ENCODE results near the gene MERTK. TPM values are rescaled to one million over a fixed set of nuclear protein-coding genes. Genes with fewer than 3 reads are reported as not detected.
"Not testable (repeated sequence)": the region's sequence is repeated elsewhere in the genome, so short reads cannot be mapped to it uniquely, and the experiment has no call there.

MERTK gene
- total RNA-seq, 1 donor from 2014 or later, result 11.1 TPM

DNA sequence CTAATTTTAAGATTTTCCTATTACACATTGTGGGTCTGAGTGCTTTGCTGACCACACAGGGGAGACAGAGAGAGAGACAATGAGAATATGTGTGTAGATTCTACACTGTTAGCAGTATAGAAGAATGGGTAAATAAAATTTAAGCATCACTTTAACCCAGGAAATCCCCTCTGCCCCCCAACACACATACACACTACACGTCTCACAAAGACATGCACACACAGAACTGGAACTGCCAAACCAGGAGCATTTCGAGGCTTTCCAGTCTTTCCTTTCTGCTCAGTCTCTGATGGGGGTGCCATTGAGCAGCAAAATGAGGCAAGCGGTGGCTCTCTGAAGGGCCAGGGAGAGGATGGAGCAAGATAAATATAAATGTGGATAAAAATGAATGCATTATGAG lies 2.5 kb downstream of the MERTK start:
- TF ChIP-seq, protein P1, sequence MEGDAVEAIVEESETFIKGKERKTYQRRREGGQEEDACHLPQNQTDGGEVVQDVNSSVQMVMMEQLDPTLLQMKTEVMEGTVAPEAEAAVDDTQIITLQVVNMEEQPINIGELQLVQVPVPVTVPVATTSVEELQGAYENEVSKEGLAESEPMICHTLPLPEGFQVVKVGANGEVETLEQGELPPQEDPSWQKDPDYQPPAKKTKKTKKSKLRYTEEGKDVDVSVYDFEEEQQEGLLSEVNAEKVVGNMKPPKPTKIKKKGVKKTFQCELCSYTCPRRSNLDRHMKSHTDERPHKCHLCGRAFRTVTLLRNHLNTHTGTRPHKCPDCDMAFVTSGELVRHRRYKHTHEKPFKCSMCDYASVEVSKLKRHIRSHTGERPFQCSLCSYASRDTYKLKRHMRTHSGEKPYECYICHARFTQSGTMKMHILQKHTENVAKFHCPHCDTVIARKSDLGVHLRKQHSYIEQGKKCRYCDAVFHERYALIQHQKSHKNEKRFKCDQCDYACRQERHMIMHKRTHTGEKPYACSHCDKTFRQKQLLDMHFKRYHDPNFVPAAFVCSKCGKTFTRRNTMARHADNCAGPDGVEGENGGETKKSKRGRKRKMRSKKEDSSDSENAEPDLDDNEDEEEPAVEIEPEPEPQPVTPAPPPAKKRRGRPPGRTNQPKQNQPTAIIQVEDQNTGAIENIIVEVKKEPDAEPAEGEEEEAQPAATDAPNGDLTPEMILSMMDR (IDR thresholded peaks at IDR 0.05), result peak in 2 of 3 experiments; percentile 33 to 58
- Histone ChIP-seq H3K4me3 (peak overlapping the region; percentile 90 to 91), H3K27ac (peak overlapping the region; percentile 90 to 92), H3K9me3 (no peaks in the 10 kb centered on the region), H3K27me3 (no peaks in the 10 kb centered on the region), H3K36me3 (no peaks in the 10 kb centered on the region), H3K4me1 (peaks cover 0 to 38% of the 10 kb centered on the region in 2 donors)
- intact Hi-C loops (cut with DNase I), result no loop called here
- no peak for DNase-seq (ENCODE audit: low spot score in 2 of 2)

DNA sequence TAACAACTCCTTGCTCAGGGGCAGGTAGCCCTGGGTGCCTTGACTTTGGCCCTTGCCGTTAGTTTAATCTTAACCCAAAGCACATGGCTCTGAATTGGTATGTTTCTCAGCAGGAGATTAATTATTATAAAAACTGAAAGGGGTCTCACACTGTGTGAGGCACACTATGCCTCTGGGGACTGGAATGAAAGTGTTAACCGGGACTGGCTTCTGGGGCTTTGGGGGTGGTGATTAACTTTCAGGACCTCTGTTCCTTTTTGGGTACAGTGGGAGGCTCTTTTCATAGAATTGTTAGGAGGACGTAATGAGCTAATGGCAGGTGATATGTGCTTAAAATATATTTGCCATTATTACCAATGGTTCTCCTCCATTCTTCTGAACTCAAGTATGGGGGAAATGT lies 5.1 kb downstream of the MERTK start:
- Histone ChIP-seq H3K27ac (peak overlapping the region; percentile 80 to 83), H3K9me3 (no peaks in the 10 kb centered on the region), H3K4me1 (peaks cover 0 to 41% of the 10 kb centered on the region in 2 donors), H3K4me3 (no peak overlapping the region), H3K36me3 (no peaks in the 10 kb centered on the region), H3K27me3 (no peaks in the 10 kb centered on the region)
- no peak for DNase-seq (ENCODE audit: low spot score in 2 of 2)
- intact Hi-C loops (cut with DNase I), result no loop called here
- TF ChIP-seq, protein P1 (IDR thresholded peaks at IDR 0.05), result no peak

DNA sequence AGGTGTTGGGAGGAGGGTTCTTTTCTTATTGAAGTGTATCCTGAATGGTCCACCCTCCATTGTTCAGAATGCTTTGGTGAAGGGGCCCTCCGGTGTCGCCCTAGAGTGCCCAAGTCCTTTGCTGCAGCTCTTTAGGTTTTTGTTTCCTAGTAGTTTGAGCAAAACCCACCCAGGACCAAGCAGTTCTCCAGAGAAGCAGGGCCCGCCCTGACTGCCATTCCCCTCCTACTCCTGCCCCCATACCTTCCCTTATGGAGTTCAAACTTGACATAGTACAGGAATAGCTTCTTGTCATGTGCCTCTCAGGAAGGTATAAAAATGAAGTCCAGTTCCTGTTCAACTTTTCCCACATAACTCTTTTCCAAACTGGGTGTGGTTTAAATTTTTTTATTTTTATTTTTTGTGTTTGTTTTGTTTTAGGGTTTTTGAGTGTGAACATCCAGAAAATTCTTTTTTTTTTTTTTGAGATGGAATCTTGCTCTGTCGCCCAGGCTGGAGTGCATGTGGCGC lies 5.6 kb downstream of the MERTK start:
- peaks cover 0 to 41% of the 10 kb centered on the region in 2 donors for H3K4me1 ChIP-seq
- DNase-seq (ENCODE audit: low spot score in 2 of 2), result no peak
- no peaks in the 10 kb centered on the region for H3K27me3 ChIP-seq
- H3K4me3 ChIP-seq, result no peak overlapping the region
- TF ChIP-seq, protein P1 (IDR thresholded peaks at IDR 0.05), result no peak
- no peaks in the 10 kb centered on the region for H3K36me3 ChIP-seq
- intact Hi-C loops (cut with DNase I), result no loop called here
- H3K9me3 ChIP-seq, result no peaks in the 10 kb centered on the region
- peak overlapping the region; percentile 80 to 83 for H3K27ac ChIP-seq

DNA sequence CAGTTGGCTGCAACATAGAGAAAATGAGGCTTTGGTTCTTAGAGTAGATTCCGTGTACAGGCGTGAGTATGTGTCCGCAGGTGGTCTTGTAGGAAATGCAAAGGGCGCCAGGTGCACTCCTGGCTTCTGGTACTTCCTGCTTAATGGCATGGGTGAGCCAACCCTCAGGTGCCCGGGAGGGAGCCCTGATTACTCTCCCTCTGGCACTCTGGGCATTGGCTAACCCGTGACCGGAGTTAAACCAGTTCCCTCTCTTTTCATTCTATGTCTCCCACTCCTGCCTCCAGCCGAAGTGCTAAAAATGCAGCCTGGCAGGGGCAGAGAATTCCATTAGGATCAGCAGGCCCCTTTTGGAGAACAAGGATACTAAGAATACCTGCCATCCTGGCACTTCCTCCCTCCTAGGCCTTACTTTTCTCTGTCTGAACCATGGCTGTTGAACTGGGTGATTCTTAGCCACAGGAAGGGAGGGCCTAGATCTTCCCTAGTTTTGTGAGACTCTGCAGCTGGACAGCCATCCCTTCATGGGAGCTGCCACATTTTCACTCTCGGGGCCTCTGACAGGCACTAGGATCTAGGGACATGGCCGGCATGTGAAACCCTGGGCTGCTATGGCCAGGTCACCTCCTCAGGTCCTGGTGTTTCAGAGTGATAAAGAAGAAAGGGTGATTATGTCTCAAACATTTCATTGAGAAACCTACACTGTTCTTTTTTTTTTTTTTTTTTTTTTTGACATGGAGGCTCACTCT lies 6.5 kb downstream of the MERTK start:
- peak in 1 of 2 donors; percentile 22 for DNase-seq (ENCODE audit: low spot score in 2 of 2)
- H3K27ac ChIP-seq, result peak overlapping the region; percentile 80 to 83
- H3K9me3 ChIP-seq, result no peaks in the 10 kb centered on the region
- H3K27me3 ChIP-seq, result no peaks in the 10 kb centered on the region
- H3K4me1 ChIP-seq, result peaks cover 0 to 41% of the 10 kb centered on the region in 2 donors
- no peak overlapping the region for H3K4me3 ChIP-seq
- TF ChIP-seq, protein P1 (IDR thresholded peaks at IDR 0.05), result no peak
- intact Hi-C loops (cut with DNase I), result no loop called here
- H3K36me3 ChIP-seq, result no peaks in the 10 kb centered on the region

DNA sequence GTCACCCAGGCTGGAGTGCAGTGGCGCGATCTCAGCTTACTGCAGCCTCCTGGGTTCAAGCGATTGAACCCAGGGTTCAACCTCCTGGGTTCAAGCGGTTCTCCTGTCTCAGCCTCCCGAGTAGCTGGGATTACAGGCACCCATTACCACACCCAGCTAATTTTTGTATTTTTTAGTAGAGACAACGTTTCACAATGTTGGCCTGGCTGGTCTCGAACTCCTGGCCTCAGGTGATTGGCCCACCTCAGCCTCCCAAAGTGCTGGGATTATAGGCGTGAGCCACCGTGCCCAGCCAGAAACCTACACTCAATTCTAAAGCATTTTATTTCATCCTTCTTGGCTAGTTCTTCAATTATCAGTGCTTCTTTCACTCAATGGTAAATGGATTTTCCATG lies 7.1 kb downstream of the MERTK start:
- DNase-seq (ENCODE audit: low spot score in 2 of 2), result peak in 1 of 2 donors; percentile 53
- H3K36me3 ChIP-seq; H3K27me3 ChIP-seq; H3K4me3 ChIP-seq; intact Hi-C loops (cut with DNase I); H3K9me3 ChIP-seq: not testable (repeated sequence)
- H3K4me1 ChIP-seq, result peaks cover 0 to 41% of the 10 kb centered on the region in 2 donors
- H3K27ac ChIP-seq, result peak overlapping the region; percentile 80 to 83

DNA sequence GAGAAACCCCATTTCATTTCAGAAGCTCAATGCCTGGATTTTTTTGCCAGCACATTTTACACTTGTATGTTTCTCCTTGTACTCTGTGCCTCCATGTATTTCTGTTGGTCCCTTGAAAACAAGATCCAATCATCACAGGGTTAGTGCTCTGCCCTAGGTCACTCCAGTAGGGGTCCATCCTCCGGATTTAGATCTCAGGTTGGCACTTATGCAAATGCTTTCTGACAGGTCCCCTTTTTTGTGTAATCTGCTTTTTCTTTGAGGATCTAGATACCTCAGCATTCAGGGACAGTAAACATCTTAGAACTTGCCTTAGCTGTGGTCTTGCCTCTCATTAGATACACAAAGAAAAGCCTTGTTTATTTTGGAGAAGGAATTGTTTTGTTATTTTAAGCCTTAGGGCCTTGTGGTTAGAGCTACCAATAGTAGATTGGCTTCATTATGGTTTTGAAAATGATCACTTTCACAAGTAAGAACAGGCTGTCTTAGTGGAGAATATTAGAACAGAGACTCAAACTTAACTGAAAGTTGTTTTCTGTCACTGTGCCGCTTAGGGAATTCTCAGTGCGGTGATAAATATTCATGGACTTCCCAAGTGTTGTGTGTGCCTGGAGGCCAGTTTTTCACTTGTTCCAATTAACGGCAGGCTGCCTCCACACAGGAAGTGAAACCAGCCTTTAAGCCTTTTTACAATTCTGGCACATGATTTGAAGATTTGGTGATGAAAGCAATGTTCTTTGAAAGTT lies 7.8 kb downstream of the MERTK start:
- TF ChIP-seq, protein P1 (IDR thresholded peaks at IDR 0.05), result no peak
- Histone ChIP-seq H3K4me1 (peaks cover 0 to 37% of the 10 kb centered on the region in 2 donors), H3K4me3 (peak overlapping the region in 1 of 2 donors; percentile 11), H3K27me3 (no peaks in the 10 kb centered on the region), H3K9me3 (no peaks in the 10 kb centered on the region), H3K27ac (peak overlapping the region; percentile 80 to 83), H3K36me3 (no peaks in the 10 kb centered on the region)
- intact Hi-C loops (cut with DNase I), result no loop called here
- DNase-seq (ENCODE audit: low spot score in 2 of 2), result peak in 1 of 2 donors; percentile 62

Measured in ascending aorta (tissue), 2 donors.